Rectal smooth muscle tissue (tissue), 1 donor: ENCODE results near the gene UTS2B.

Experiments
- H3K27ac ChIP-seq: one replicate; pipeline ENCODE4 v1.7.0; 2013; ENCODE audit warnings: low read depth, low read length, inconsistent platforms
- H3K27me3 ChIP-seq: one replicate; pipeline ENCODE4 v1.7.0; 2013; ENCODE audit warnings: low read length; ENCODE audit not compliant: control insufficient read depth, insufficient read depth
- H3K36me3 ChIP-seq: one replicate; pipeline ENCODE4 v1.7.0; 2013; ENCODE audit warnings: low read length; ENCODE audit not compliant: control insufficient read depth, insufficient read depth
- H3K4me1 ChIP-seq: one replicate; pipeline ENCODE4 v1.7.0; 2013; ENCODE audit warnings: low read length; ENCODE audit not compliant: control insufficient read depth, insufficient read depth
- H3K4me3 ChIP-seq: one replicate; pipeline ENCODE4 v1.7.0; 2013; ENCODE audit warnings: low read length
- H3K9ac ChIP-seq: one replicate; pipeline ENCODE4 v1.7.0; 2013; ENCODE audit warnings: low read length

UTS2B gene

GRCh38 chr3:191362524-191363090 is 32.3 kb upstream of the UTS2B start:
- H3K27ac ChIP-seq, result no peak overlapping the region
- no peaks in the 10 kb centered on the region for H3K27me3 ChIP-seq
- peaks cover 13% of the 10 kb centered on the region for H3K36me3 ChIP-seq
- H3K4me1 ChIP-seq, result no peaks in the 10 kb centered on the region
- H3K4me3 ChIP-seq, result no peak overlapping the region
- H3K9ac ChIP-seq, result no peak overlapping the region

- H3K27me3 ChIP-seq, result no peaks in the 10 kb centered on the region
- H3K27ac ChIP-seq, result no peak overlapping the region
- peaks cover 3% of the 10 kb centered on the region for H3K4me1 ChIP-seq
- peaks cover 13% of the 10 kb centered on the region for H3K36me3 ChIP-seq
- H3K4me3 ChIP-seq, result no peak overlapping the region
- H3K9ac ChIP-seq, result no peak overlapping the region
These were observed 31.7 kb upstream of the UTS2B start for GRCh38 chr3:191362037-191362436.

- Histone ChIP-seq H3K27ac (no peak overlapping the region), H3K36me3 (peaks cover 13% of the 10 kb centered on the region), H3K4me3 (no peak overlapping the region), H3K4me1 (peaks cover 8% of the 10 kb centered on the region), H3K27me3 (no peaks in the 10 kb centered on the region), H3K9ac (no peak overlapping the region)
These were observed 31.1 kb upstream of the UTS2B start for GRCh38 chr3:191361456-191361855.

- Histone ChIP-seq H3K9ac (no peak overlapping the region), H3K27ac (no peak overlapping the region), H3K36me3 (peaks cover 13% of the 10 kb centered on the region), H3K4me3 (no peak overlapping the region), H3K4me1 (peaks cover 9% of the 10 kb centered on the region), H3K27me3 (no peaks in the 10 kb centered on the region)
These were observed 30.3 kb upstream of the UTS2B start for GRCh38 chr3:191360620-191361019.

GRCh38 chr3:191358929-191359328 is 28.6 kb upstream of the UTS2B start:
- H3K36me3 ChIP-seq, result peaks cover 13% of the 10 kb centered on the region
- H3K27ac ChIP-seq, result no peak overlapping the region
- no peak overlapping the region for H3K9ac ChIP-seq
- peaks cover 9% of the 10 kb centered on the region for H3K4me1 ChIP-seq
- H3K27me3 ChIP-seq, result no peaks in the 10 kb centered on the region
- H3K4me3 ChIP-seq, result no peak overlapping the region

GRCh38 chr3:191357909-191358308 is 27.6 kb upstream of the UTS2B start:
- Histone ChIP-seq H3K4me3 (no peak overlapping the region), H3K27ac (no peak overlapping the region), H3K4me1 (peaks cover 9% of the 10 kb centered on the region), H3K27me3 (no peaks in the 10 kb centered on the region), H3K9ac (no peak overlapping the region), H3K36me3 (peaks cover 9% of the 10 kb centered on the region)

GRCh38 chr3:191356631-191357439 is 26.5 kb upstream of the UTS2B start:
- Histone ChIP-seq H3K27me3 (no peaks in the 10 kb centered on the region), H3K4me1 (peaks cover 9% of the 10 kb centered on the region), H3K9ac (no peak overlapping the region), H3K36me3 (peaks cover 9% of the 10 kb centered on the region), H3K27ac (no peak overlapping the region), H3K4me3 (no peak overlapping the region)

GRCh38 chr3:191355406-191355805 is 25.1 kb upstream of the UTS2B start:
- Histone ChIP-seq H3K9ac (no peak overlapping the region), H3K4me1 (peaks cover 10% of the 10 kb centered on the region), H3K4me3 (no peak overlapping the region), H3K27me3 (no peaks in the 10 kb centered on the region), H3K36me3 (no peaks in the 10 kb centered on the region), H3K27ac (no peak overlapping the region)

- H3K36me3 ChIP-seq, result no peaks in the 10 kb centered on the region
- no peak overlapping the region for H3K9ac ChIP-seq
These were observed 22.9 kb upstream of the UTS2B start for GRCh38 chr3:191353022-191353777.

GRCh38 chr3:191352014-191352413 is 21.7 kb upstream of the UTS2B start:
- no peaks in the 10 kb centered on the region for H3K27me3 ChIP-seq
- H3K9ac ChIP-seq, result no peak overlapping the region
- H3K4me3 ChIP-seq, result no peak overlapping the region
- no peak overlapping the region for H3K27ac ChIP-seq
- no peaks in the 10 kb centered on the region for H3K36me3 ChIP-seq
- H3K4me1 ChIP-seq, result peaks cover 8% of the 10 kb centered on the region

More at GRCh38 chr3:191353022-191353777, 22.9 kb upstream of the UTS2B start:
- Histone ChIP-seq H3K27ac (no peak overlapping the region), H3K4me3 (no peak overlapping the region), H3K27me3 (no peaks in the 10 kb centered on the region), H3K4me1 (peaks cover 11% of the 10 kb centered on the region)

- Histone ChIP-seq H3K27me3 (no peaks in the 10 kb centered on the region), H3K4me1 (peaks cover 2% of the 10 kb centered on the region), H3K9ac (no peak overlapping the region), H3K4me3 (no peak overlapping the region), H3K36me3 (no peaks in the 10 kb centered on the region), H3K27ac (no peak overlapping the region)
These were observed 20.2 kb upstream of the UTS2B start for GRCh38 chr3:191350396-191351090.

- no peak overlapping the region for H3K27ac ChIP-seq
- H3K27me3 ChIP-seq, result no peaks in the 10 kb centered on the region
- H3K9ac ChIP-seq, result no peak overlapping the region
- no peak overlapping the region for H3K4me3 ChIP-seq
- no peaks in the 10 kb centered on the region for H3K36me3 ChIP-seq
- H3K4me1 ChIP-seq, result peaks cover 2% of the 10 kb centered on the region
These were observed 17.8 kb upstream of the UTS2B start for GRCh38 chr3:191348098-191348497.
